ENCODE results near the gene CLEC18C.
"Not testable (repeated sequence)": the region's sequence is repeated elsewhere in the genome, so short reads cannot be mapped to it uniquely, and the experiment has no call there.

Gene CLEC18C

GRCh38 chr16:70143231-70143895, 30.2 kb upstream of the CLEC18C start:
- not testable (repeated sequence) for H4K20me1 ChIP-seq (ENCODE audit: insufficient read depth, low read length); H3K9me2 ChIP-seq (ENCODE audit: low read depth, low read length); H2AFZ ChIP-seq (ENCODE audit: low read length); H3K4me2 ChIP-seq (ENCODE audit: low read length); H3F3A ChIP-seq (ENCODE audit: insufficient read depth, low read length); H3K4me3 ChIP-seq (ENCODE audit: low read depth, low read length, poor library complexity, severe bottlenecking); H3K9ac ChIP-seq (ENCODE audit: low read length); H3K27ac ChIP-seq (ENCODE audit: low read depth, low read length, poor library complexity, severe bottlenecking); H3K79me2 ChIP-seq (ENCODE audit: insufficient read depth, low read length); H3K4me1 ChIP-seq (ENCODE audit: insufficient read depth, low read length, severe bottlenecking); H3K27me3 ChIP-seq (ENCODE audit: insufficient read depth, low read length); H3K9me3 ChIP-seq (ENCODE audit: low read length)
- H3K36me3 ChIP-seq (ENCODE audit: insufficient read depth, low read length): peaks cover 56% of the 10 kb centered on the region

GRCh38 chr16:70147853-70148252, 25.7 kb upstream of the CLEC18C start:
- not testable (repeated sequence) for H3K9me3 ChIP-seq (ENCODE audit: low read length); H3F3A ChIP-seq (ENCODE audit: insufficient read depth, low read length); H3K4me2 ChIP-seq (ENCODE audit: low read length); H2AFZ ChIP-seq (ENCODE audit: low read length); H4K20me1 ChIP-seq (ENCODE audit: insufficient read depth, low read length); H3K9me2 ChIP-seq (ENCODE audit: low read depth, low read length); H3K4me3 ChIP-seq (ENCODE audit: low read depth, low read length, poor library complexity, severe bottlenecking); H3K9ac ChIP-seq (ENCODE audit: low read length); H3K4me1 ChIP-seq (ENCODE audit: insufficient read depth, low read length, severe bottlenecking); H3K27me3 ChIP-seq (ENCODE audit: insufficient read depth, low read length); H3K27ac ChIP-seq (ENCODE audit: low read depth, low read length, poor library complexity, severe bottlenecking); H3K79me2 ChIP-seq (ENCODE audit: insufficient read depth, low read length)
- H3K36me3 ChIP-seq (ENCODE audit: insufficient read depth, low read length): peaks cover 61% of the 10 kb centered on the region

- not testable (repeated sequence) for H4K20me1 ChIP-seq (ENCODE audit: insufficient read depth, low read length); H3K27ac ChIP-seq (ENCODE audit: low read depth, low read length, poor library complexity, severe bottlenecking); H3K9me2 ChIP-seq (ENCODE audit: low read depth, low read length); H3K79me2 ChIP-seq (ENCODE audit: insufficient read depth, low read length); H3K4me3 ChIP-seq (ENCODE audit: low read depth, low read length, poor library complexity, severe bottlenecking); H3K9me3 ChIP-seq (ENCODE audit: low read length); H3K4me1 ChIP-seq (ENCODE audit: insufficient read depth, low read length, severe bottlenecking); H3F3A ChIP-seq (ENCODE audit: insufficient read depth, low read length); H2AFZ ChIP-seq (ENCODE audit: low read length); H3K9ac ChIP-seq (ENCODE audit: low read length); H3K27me3 ChIP-seq (ENCODE audit: insufficient read depth, low read length); H3K4me2 ChIP-seq (ENCODE audit: low read length)
- H3K36me3 ChIP-seq (ENCODE audit: insufficient read depth, low read length): peaks cover 61% of the 10 kb centered on the region
Observed at GRCh38 chr16:70148453-70148852, 25.1 kb upstream of the CLEC18C start.

DNA sequence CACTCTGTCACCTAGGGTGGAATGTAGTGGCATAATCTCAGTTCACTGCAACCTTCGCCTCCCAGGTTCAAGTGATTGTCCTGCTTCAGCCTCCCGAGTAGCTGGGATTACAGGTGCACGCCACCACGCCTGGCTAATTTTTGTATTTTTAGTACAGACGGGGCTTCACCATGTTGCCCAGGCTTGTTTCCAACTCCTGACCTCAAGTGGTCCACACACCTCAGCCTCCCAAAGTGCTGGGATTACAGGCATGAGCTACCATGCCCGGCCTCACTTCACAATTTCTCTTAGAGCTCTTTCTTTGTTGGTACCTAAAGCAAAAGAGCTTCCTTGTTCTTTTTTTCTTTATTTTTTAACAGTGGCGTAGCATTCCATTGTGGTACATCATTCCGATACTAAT, 24.3 kb upstream of the CLEC18C start:
- not testable (repeated sequence) for H3F3A ChIP-seq (ENCODE audit: insufficient read depth, low read length); H3K9me3 ChIP-seq (ENCODE audit: low read length); H3K4me1 ChIP-seq (ENCODE audit: insufficient read depth, low read length, severe bottlenecking); H3K27me3 ChIP-seq (ENCODE audit: insufficient read depth, low read length); H3K9me2 ChIP-seq (ENCODE audit: low read depth, low read length); H4K20me1 ChIP-seq (ENCODE audit: insufficient read depth, low read length); H3K4me3 ChIP-seq (ENCODE audit: low read depth, low read length, poor library complexity, severe bottlenecking); H2AFZ ChIP-seq (ENCODE audit: low read length); H3K27ac ChIP-seq (ENCODE audit: low read depth, low read length, poor library complexity, severe bottlenecking); H3K9ac ChIP-seq (ENCODE audit: low read length); H3K79me2 ChIP-seq (ENCODE audit: insufficient read depth, low read length); H3K4me2 ChIP-seq (ENCODE audit: low read length)
- peaks cover 63% of the 10 kb centered on the region for H3K36me3 ChIP-seq (ENCODE audit: insufficient read depth, low read length)

DNA sequence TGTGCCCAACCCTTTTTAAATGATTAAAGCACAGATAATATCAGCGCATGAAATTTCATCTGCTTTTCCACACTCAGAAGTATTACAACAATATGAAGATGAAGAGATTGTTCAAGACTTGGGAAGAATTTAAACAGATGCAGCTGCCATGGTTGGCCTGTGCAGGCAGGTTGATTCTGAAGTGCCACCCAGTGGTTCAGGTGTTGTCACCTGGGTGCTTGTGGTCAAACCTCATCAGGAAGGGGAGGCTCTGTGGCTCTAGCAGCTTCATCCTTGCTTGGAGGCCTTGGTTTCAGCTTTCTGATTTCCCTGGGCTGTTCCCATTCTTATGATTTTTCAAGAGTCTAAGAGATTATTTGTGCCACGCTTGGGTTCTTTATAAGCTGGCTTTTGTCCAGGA, 22.2 kb upstream of the CLEC18C start:
- no peaks in the 10 kb centered on the region for H3K9me3 ChIP-seq (ENCODE audit: low read length)
- TF ChIP-seq, protein P1, sequence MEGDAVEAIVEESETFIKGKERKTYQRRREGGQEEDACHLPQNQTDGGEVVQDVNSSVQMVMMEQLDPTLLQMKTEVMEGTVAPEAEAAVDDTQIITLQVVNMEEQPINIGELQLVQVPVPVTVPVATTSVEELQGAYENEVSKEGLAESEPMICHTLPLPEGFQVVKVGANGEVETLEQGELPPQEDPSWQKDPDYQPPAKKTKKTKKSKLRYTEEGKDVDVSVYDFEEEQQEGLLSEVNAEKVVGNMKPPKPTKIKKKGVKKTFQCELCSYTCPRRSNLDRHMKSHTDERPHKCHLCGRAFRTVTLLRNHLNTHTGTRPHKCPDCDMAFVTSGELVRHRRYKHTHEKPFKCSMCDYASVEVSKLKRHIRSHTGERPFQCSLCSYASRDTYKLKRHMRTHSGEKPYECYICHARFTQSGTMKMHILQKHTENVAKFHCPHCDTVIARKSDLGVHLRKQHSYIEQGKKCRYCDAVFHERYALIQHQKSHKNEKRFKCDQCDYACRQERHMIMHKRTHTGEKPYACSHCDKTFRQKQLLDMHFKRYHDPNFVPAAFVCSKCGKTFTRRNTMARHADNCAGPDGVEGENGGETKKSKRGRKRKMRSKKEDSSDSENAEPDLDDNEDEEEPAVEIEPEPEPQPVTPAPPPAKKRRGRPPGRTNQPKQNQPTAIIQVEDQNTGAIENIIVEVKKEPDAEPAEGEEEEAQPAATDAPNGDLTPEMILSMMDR (IDR thresholded peaks at IDR 0.05; ENCODE audit: low read length): no peak
- no peak for TF ChIP-seq EZH2 (IDR thresholded peaks at IDR 0.05; ENCODE audit: borderline replicate concordance, low read length)
- H3K27ac ChIP-seq (ENCODE audit: low read depth, low read length, poor library complexity, severe bottlenecking): no peak overlapping the region
- no peak overlapping the region for H2AFZ ChIP-seq (ENCODE audit: low read length)
- H3K4me2 ChIP-seq (ENCODE audit: low read length): no peak overlapping the region
- no peak overlapping the region for H3K9ac ChIP-seq (ENCODE audit: low read length)
- no peaks in the 10 kb centered on the region for H4K20me1 ChIP-seq (ENCODE audit: insufficient read depth, low read length)
- H3F3A ChIP-seq (ENCODE audit: insufficient read depth, low read length): no peaks in the 10 kb centered on the region
- H3K36me3 ChIP-seq (ENCODE audit: insufficient read depth, low read length): peaks cover 75% of the 10 kb centered on the region
- H3K27me3 ChIP-seq (ENCODE audit: insufficient read depth, low read length): no peaks in the 10 kb centered on the region
- no peaks in the 10 kb centered on the region for H3K9me2 ChIP-seq (ENCODE audit: low read depth, low read length)
- no peaks in the 10 kb centered on the region for H3K79me2 ChIP-seq (ENCODE audit: insufficient read depth, low read length)
- H3K4me1 ChIP-seq (ENCODE audit: insufficient read depth, low read length, severe bottlenecking): no peaks in the 10 kb centered on the region
- no peak overlapping the region for H3K4me3 ChIP-seq (ENCODE audit: low read depth, low read length, poor library complexity, severe bottlenecking)

Data from OCI-LY1 (cell line).